ENCODE results near the gene NPTX1. TPM values are rescaled to one million over a fixed set of nuclear protein-coding genes. Genes with fewer than 3 reads are reported as not detected.

Gene NPTX1
- total and polyA plus RNA-seq, 4 donors, result 0.56 to 7.5 (median 1.2) TPM

- Histone ChIP-seq H3K27me3 (ENCODE audit: control insufficient read depth in 3 of 3, insufficient read depth in 3 of 3, low read length in 2 of 3) (no peaks in the 10 kb centered on the region), H3K9ac (ENCODE audit: insufficient read depth in 1 of 2, low read length in 2 of 2) (no peak overlapping the region), H3K9me3 (ENCODE audit: control insufficient read depth in 4 of 4, insufficient read depth in 3 of 4, low read length in 3 of 4) (no peaks in the 10 kb centered on the region), H3K4me1 (ENCODE audit: control insufficient read depth in 5 of 5, insufficient read depth in 5 of 5, low read length in 5 of 5) (no peaks in the 10 kb centered on the region), H3K27ac (ENCODE audit: low read depth in 1 of 2, low read length in 1 of 2) (no peak overlapping the region), H3K36me3 (ENCODE audit: control insufficient read depth in 4 of 4, insufficient read depth in 4 of 4, low read length in 4 of 4) (peaks cover 0 to 17% (median 6%) of the 10 kb centered on the region in 4 donors), H3K4me3 (no peak overlapping the region)
- DNase-seq (no peak), ATAC-seq (ENCODE audit: insufficient read depth, low FRiP score) (no peak)
- 94 to 95% methylated on average over 6 of the region's 6 CpGs for WGBS, 2 donors
- no peak for TF ChIP-seq CTCF (IDR thresholded peaks at IDR 0.05; ENCODE audit: control extremely low read depth, extremely low read depth)
Observed at GRCh38 chr17:80432961-80433550, 43.4 kb downstream of the NPTX1 start.

GRCh38 chr17:80432350-80432955 lies 44.0 kb downstream of the NPTX1 start:
- ATAC-seq (ENCODE audit: insufficient read depth, low FRiP score), result no peak
- H3K4me1 ChIP-seq (ENCODE audit: control insufficient read depth in 5 of 5, insufficient read depth in 5 of 5, low read length in 5 of 5), result no peaks in the 10 kb centered on the region

GRCh38 chr17:80431246-80432195 lies 44.9 kb downstream of the NPTX1 start:
- H3K27me3 ChIP-seq (ENCODE audit: control insufficient read depth in 3 of 3, insufficient read depth in 3 of 3, low read length in 2 of 3), result no peaks in the 10 kb centered on the region
- TF ChIP-seq CTCF (IDR thresholded peaks at IDR 0.05; ENCODE audit: control extremely low read depth, extremely low read depth), result no peak
- no peak overlapping the region for H3K9ac ChIP-seq (ENCODE audit: insufficient read depth in 1 of 2, low read length in 2 of 2)
- H3K4me1 ChIP-seq (ENCODE audit: control insufficient read depth in 5 of 5, insufficient read depth in 5 of 5, low read length in 5 of 5), result peaks cover 0 to 3% (median 0%) of the 10 kb centered on the region in 5 donors
- H3K9me3 ChIP-seq (ENCODE audit: control insufficient read depth in 4 of 4, insufficient read depth in 3 of 4, low read length in 3 of 4), result no peaks in the 10 kb centered on the region
- ATAC-seq (ENCODE audit: insufficient read depth, low FRiP score) (no peak), DNase-seq (no peak)
- peaks cover 0 to 17% (median 4%) of the 10 kb centered on the region in 4 donors for H3K36me3 ChIP-seq (ENCODE audit: control insufficient read depth in 4 of 4, insufficient read depth in 4 of 4, low read length in 4 of 4)
- 91 to 92% methylated on average over 29 of the region's 29 CpGs for WGBS, 2 donors
- no peak overlapping the region for H3K4me3 ChIP-seq
- no peak overlapping the region for H3K27ac ChIP-seq (ENCODE audit: low read depth in 1 of 2, low read length in 1 of 2)

More at GRCh38 chr17:80432350-80432955, 44.0 kb downstream of the NPTX1 start:
- Histone ChIP-seq H3K9me3 (ENCODE audit: control insufficient read depth in 4 of 4, insufficient read depth in 3 of 4, low read length in 3 of 4) (no peaks in the 10 kb centered on the region), H3K9ac (ENCODE audit: insufficient read depth in 1 of 2, low read length in 2 of 2) (no peak overlapping the region), H3K36me3 (ENCODE audit: control insufficient read depth in 4 of 4, insufficient read depth in 4 of 4, low read length in 4 of 4) (peaks cover 0 to 17% (median 6%) of the 10 kb centered on the region in 4 donors), H3K27me3 (ENCODE audit: control insufficient read depth in 3 of 3, insufficient read depth in 3 of 3, low read length in 2 of 3) (no peaks in the 10 kb centered on the region), H3K4me3 (no peak overlapping the region), H3K27ac (ENCODE audit: low read depth in 1 of 2, low read length in 1 of 2) (no peak overlapping the region)
- TF ChIP-seq CTCF (IDR thresholded peaks at IDR 0.05; ENCODE audit: control extremely low read depth, extremely low read depth), result no peak
- 81 to 86% methylated on average over 15 of the region's 15 CpGs for WGBS, 2 donors
- no peak for DNase-seq

All from lung (tissue), 12 donors.